OCI-LY3 (cell line): ENCODE data around the gene MORC2.

Experiments
- H2AFZ ChIP-seq: fragments of 200-600, 300-600 bp; shearing (Covaris generic); 2 replicates; pipeline ENCODE4 v1.6.0; 2014; ENCODE audit warnings: antibody characterized with exemption, low read depth, low read length
- H3K27ac ChIP-seq: fragments of 200-600, 300-600 bp; sonication (generic); 2 replicates; pipeline ENCODE4 v1.5.1; 2014; ENCODE audit warnings: mild to moderate bottlenecking, low read length, moderate library complexity, mixed read lengths
- H3K27me3 ChIP-seq: fragments of 200-600, 300-600 bp; sonication (generic); 2 replicates; pipeline ENCODE4 v1.6.1; 2014; ENCODE audit warnings: low read depth, low read length, mixed read lengths
- H3K36me3 ChIP-seq: fragments of 200-600, 300-600 bp; sonication (generic); replicated peaks from 2 replicates; pipeline ENCODE3; 2014; ENCODE audit warnings: low read depth, low read length, mixed read lengths
- H3K4me1 ChIP-seq: fragments of 300-600, 200-600 bp; sonication (generic); 2 replicates; pipeline ENCODE4 v1.6.1; 2014; ENCODE audit warnings: low read length, mixed read lengths
- H3K4me2 ChIP-seq: fragments of 200-600, 300-600 bp; sonication (generic); 2 replicates; pipeline ENCODE4 v1.6.1; 2014; ENCODE audit warnings: low read length, mixed read lengths
- H3K4me3 ChIP-seq: fragments of 300-600, 200-600 bp; sonication (generic); 2 replicates; pipeline ENCODE4 v1.5.1; 2014; ENCODE audit warnings: antibody characterized with exemption, mild to moderate bottlenecking, low read length, moderate library complexity
- H3K79me2 ChIP-seq: fragments of 300-600, 200-600 bp; shearing (Covaris generic); 2 replicates; pipeline ENCODE4 v1.6.1; 2014; ENCODE audit warnings: mild to moderate bottlenecking, low read length, mixed read lengths
- H3K9ac ChIP-seq: fragments of 300-600, 200-600 bp; shearing (Covaris generic); 2 replicates; pipeline ENCODE4 v1.6.0; 2014; ENCODE audit warnings: mild to moderate bottlenecking, low read length, moderate library complexity
- H3K9me3 ChIP-seq: fragments of 200-600, 300-600 bp; shearing (Covaris generic); 2 replicates; pipeline ENCODE4 v1.6.1; 2014; ENCODE audit warnings: low read length, mixed read lengths; ENCODE audit not compliant: insufficient read depth
- H4K20me1 ChIP-seq: fragments of 200-600, 300-600 bp; sonication (generic); 2 replicates; pipeline ENCODE4 v1.6.1; 2016; ENCODE audit warnings: low read length, mixed read lengths; ENCODE audit not compliant: insufficient read depth
- EZH2phosphoT487 ChIP-seq: fragments of 200-600 bp; shearing (Covaris generic); IDR thresholded peaks from 2 replicates; pipeline ENCODE4 v1.6.1; 2018; ENCODE audit warnings: antibody characterized with exemption, mixed run types, low read depth
- TF ChIP-seq, protein P1 (sequence below): fragments of 200-600, 300-600 bp; sonication (generic); IDR thresholded peaks from 2 replicates; pipeline ENCODE4 v1.5.1; 2014; ENCODE audit warnings: antibody characterized with exemption, low read length, low read depth

Gene MORC2

DNA sequence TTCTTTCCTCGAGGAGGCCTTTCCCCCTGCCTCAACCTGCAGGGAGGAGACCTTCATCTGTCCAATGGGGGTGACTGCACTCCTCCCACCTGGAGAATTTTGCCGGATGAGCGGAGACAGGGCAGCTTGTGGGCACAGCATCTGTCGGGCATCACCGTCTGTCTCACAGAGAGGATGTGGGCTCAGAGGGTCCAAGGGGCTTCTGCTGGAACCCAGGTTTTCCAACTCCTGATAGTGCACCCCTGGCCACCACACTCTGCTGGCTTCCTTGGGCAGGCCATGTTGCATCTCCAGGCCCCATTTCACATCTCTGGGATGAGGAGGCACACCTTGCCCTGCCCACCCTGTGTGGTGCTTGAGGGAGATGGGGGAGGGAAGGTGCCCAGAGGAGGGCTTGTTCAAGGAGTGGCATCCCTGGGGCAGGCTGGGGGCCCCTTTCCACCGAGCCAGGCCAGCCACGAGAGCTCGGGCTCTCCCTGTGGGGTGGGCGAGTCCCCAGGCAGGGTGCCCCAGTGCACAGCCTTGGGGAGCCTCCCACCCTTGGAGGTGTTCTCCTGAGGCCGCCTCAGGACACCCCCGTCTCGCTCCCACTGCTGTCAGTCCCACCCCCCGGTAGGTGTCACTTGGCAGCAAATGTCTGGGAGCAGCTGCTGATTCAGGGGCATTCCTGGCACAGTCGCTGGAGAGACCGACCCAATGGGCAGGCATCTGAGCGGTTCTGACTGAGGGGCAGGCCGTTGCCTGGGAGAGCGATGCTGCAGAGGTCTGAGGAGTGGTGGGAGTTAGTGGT, 84.2 kb downstream of the MORC2 start:
- H4K20me1 ChIP-seq, result no peaks in the 10 kb centered on the region
- no peak overlapping the region for H3K4me3 ChIP-seq
- H3K9me3 ChIP-seq, result no peaks in the 10 kb centered on the region
- H3K4me2 ChIP-seq, result no peak overlapping the region
- no peaks in the 10 kb centered on the region for H3K4me1 ChIP-seq
- H3K79me2 ChIP-seq, result no peaks in the 10 kb centered on the region
- TF ChIP-seq, protein P1, sequence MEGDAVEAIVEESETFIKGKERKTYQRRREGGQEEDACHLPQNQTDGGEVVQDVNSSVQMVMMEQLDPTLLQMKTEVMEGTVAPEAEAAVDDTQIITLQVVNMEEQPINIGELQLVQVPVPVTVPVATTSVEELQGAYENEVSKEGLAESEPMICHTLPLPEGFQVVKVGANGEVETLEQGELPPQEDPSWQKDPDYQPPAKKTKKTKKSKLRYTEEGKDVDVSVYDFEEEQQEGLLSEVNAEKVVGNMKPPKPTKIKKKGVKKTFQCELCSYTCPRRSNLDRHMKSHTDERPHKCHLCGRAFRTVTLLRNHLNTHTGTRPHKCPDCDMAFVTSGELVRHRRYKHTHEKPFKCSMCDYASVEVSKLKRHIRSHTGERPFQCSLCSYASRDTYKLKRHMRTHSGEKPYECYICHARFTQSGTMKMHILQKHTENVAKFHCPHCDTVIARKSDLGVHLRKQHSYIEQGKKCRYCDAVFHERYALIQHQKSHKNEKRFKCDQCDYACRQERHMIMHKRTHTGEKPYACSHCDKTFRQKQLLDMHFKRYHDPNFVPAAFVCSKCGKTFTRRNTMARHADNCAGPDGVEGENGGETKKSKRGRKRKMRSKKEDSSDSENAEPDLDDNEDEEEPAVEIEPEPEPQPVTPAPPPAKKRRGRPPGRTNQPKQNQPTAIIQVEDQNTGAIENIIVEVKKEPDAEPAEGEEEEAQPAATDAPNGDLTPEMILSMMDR, result no peak
- TF ChIP-seq EZH2phosphoT487, result no peak
- H3K9ac ChIP-seq, result no peak overlapping the region
- H3K36me3 ChIP-seq, result no peaks in the 10 kb centered on the region
- H3K27me3 ChIP-seq, result no peaks in the 10 kb centered on the region
- H2AFZ ChIP-seq, result no peak overlapping the region
- no peak overlapping the region for H3K27ac ChIP-seq

DNA sequence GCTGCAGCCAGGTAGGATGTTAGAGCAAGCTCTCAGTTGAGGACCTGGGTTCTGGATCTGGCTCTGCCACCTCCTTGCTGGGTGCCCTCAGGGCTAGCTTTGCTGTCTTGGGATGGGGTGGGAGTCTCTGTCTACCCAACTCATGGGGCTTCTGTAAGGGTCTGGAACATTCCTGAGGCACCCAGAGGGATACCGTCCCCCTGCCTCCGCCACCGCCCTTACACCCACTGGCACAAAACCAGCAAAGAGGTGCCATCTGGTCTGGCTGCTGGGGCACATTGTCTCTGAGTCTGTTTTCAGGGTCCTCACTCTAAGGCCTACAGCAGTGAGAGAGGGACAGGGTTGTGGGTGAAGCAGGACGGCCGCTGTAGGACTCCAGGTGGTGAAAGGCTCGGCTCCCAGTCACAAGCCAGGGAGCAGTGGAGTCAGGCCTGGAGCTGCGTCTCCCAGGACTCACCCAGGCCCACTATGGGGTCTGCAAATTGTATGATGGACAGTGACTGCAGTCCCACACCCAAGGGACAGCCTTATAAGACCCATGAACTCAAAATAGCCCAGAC, 84.9 kb downstream of the MORC2 start:
- Histone ChIP-seq H4K20me1 (no peaks in the 10 kb centered on the region), H3K4me3 (no peak overlapping the region), H3K27ac (no peak overlapping the region), H3K4me2 (no peak overlapping the region), H3K4me1 (no peaks in the 10 kb centered on the region), H3K9ac (no peak overlapping the region), H3K79me2 (no peaks in the 10 kb centered on the region), H3K36me3 (no peaks in the 10 kb centered on the region), H2AFZ (no peak overlapping the region), H3K27me3 (no peaks in the 10 kb centered on the region), H3K9me3 (no peaks in the 10 kb centered on the region)
- TF ChIP-seq EZH2phosphoT487, result no peak
- TF ChIP-seq, protein P1, result no peak

DNA sequence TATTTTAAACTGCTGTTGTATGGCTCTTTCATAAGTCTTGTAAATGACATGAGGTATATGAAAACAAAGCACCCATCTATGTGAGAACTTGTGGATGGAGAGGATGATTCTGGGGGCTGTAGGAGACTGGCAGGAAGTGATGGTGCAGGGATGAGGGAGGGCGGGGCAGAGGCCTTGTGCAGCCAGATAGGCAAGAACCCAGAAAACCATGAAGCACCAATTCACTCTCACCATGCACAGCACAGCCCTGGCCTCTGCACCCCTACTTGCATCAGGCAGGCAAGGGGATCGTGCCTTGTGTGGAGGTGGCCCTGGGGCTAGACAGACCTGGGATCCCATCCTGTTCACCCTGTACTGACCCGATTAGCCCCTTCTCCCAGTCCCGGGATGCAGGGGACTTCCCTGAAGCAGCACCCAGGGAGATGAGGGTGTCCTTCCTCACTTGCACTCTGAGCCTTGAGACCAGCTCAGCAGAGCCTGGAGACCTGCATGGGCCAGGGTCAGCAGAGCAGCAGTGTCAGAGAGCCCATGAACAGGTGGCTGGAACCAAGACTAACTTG, 85.5 kb downstream of the MORC2 start:
- no peak overlapping the region for H3K4me2 ChIP-seq
- H3K9ac ChIP-seq, result no peak overlapping the region
- no peak overlapping the region for H3K27ac ChIP-seq
- no peaks in the 10 kb centered on the region for H3K79me2 ChIP-seq
- TF ChIP-seq, protein P1, result no peak
- no peak for TF ChIP-seq EZH2phosphoT487
- no peak overlapping the region for H2AFZ ChIP-seq
- no peaks in the 10 kb centered on the region for H3K4me1 ChIP-seq
- no peaks in the 10 kb centered on the region for H4K20me1 ChIP-seq
- H3K36me3 ChIP-seq, result no peaks in the 10 kb centered on the region
- no peaks in the 10 kb centered on the region for H3K9me3 ChIP-seq
- H3K4me3 ChIP-seq, result no peak overlapping the region
- no peaks in the 10 kb centered on the region for H3K27me3 ChIP-seq

DNA sequence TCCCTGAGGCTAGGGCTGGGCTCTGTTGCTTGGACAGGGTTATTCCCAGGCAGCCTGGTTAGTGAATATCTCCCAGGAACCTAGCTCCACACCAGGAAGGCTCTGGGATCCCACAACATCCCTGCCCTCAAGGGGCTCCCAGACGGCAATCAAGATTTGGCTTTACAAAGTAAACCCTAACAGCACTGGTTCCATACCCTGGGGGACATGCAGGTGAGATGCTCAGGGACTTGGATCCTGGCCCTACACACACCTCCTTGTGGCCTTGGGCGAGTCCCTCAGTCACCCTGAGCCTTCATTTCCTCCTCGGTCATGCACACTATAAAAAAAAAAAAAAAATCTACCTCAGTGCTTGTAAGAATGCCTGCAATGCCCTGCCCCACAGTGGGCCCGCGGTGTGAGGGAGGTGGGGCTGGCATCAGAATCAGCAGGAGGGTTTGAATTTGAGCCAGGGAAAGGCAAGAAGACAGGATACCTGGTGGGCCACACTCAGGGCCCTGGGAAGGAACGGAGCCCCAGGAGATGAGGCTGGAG, 86.3 kb downstream of the MORC2 start:
- TF ChIP-seq, protein P1, result no peak
- TF ChIP-seq EZH2phosphoT487, result no peak

More for the DNA sequence above, 86.3 kb downstream of the MORC2 start:
- Histone ChIP-seq H3K36me3 (no peaks in the 10 kb centered on the region), H2AFZ (no peak overlapping the region; the same call in 1 of the 2 replicates), H3K4me3 (no peak overlapping the region), H4K20me1 (no peaks in the 10 kb centered on the region), H3K27me3 (no peaks in the 10 kb centered on the region), H3K9me3 (no peaks in the 10 kb centered on the region), H3K27ac (no peak overlapping the region), H3K79me2 (no peaks in the 10 kb centered on the region), H3K4me1 (no peaks in the 10 kb centered on the region), H3K9ac (no peak overlapping the region), H3K4me2 (no peak overlapping the region)
